Measurements from ENCODE around the gene BHMT2. TPM values are rescaled to one million over a fixed set of nuclear protein-coding genes. Genes with fewer than 3 reads are reported as not detected.

BHMT2 gene, protein sequence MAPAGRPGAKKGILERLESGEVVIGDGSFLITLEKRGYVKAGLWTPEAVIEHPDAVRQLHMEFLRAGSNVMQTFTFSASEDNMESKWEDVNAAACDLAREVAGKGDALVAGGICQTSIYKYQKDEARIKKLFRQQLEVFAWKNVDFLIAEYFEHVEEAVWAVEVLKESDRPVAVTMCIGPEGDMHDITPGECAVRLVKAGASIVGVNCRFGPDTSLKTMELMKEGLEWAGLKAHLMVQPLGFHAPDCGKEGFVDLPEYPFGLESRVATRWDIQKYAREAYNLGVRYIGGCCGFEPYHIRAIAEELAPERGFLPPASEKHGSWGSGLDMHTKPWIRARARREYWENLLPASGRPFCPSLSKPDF
- polyA plus RNA-seq (2012; ENCODE audit: insufficient read depth, insufficient read length): not detected

DNA sequence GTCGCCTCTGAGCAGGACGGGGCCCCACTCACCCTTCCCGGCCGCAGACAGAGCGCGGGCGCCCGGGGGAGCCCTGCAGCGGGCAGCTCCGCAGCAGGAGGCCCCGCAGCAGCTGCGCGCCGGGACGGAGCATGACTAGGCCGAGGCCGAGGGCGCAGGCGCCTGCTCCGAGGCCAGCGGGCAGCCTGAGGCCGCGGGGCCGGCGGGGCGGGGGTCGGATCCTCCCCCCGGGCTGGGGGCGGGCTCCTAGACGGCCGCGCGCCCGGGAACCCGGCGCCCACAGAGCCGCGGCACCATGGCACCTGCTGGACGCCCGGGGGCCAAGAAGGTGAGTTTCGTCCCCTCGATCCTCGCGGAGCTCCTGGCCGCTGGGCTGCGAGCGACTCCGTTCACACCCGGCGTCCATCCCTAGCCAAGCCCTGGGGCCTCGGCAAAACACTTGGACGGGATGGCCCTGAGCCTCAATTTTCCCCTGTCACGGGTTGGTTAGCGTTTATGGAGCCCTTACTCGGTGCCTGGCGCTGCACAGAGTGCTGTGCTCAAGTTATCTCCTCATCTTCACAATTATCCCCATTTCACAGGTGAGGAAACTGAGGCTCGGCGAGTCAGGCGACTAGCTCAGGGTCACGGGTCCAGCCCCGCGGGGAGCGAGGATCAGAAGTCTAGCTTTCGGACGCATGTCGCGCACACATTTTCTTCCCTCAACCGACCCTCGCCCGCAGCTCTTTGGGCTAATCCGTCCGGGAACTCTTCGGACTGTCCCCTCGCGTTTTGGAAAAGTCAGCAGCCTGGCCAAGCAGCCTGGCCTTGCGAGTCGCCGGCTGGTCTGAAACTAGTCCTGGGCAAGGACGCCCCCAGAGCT, at the start of gene BHMT2, which contains the start of gene DMGDH:
Gene BHMT2 (plus strand): TSS at position 280 of the 862 bp plus-strand sequence. CDS start 16 bp downstream, at position 296.
Gene DMGDH (minus strand): TSS at position 187 of the 862 bp plus-strand sequence. CDS start 54 bp downstream, at position 133.
- DNase-seq (ENCODE audit: low read depth, low spot score): no peak
- no peak within 1 kb of the TSS for H3K4me3 ChIP-seq (ENCODE audit: low read length)

DNA sequence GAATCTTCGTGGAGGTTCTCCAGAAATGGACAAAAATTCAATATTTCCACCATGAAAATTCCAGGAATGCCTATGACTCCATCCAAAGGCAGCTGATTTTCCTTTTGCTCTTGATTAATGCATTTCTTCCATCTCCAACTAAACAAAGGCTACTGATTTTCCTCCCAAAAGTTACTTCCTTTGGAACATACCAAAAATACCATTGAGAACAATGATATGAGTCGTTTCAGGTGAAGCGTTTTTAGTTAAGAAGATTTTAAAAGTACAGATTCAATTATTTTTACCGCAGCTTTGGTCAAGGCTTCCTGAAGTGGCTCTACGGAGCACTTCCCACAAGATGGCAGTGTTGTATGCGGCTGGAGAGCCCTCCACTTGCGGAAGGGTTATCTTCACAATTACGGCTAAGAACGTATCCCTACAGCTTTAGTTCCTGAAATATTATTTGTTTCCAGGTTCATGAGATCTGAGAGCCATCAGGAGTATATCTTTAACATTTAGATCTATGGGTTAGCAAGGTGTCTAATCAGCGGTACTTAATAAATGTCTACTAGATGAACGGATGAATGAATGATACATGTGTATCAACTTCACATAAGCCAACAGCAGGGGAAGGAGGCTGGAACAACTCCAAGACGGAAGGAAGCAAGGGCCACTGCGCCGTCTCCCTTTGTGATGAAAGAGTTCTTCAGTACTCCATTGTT, 48.6 kb upstream of the BHMT2 start:
- H3K4me3 ChIP-seq (ENCODE audit: low read length): no peak overlapping the region
- DNase-seq (ENCODE audit: low read depth, low spot score): peak; percentile 12

DNA sequence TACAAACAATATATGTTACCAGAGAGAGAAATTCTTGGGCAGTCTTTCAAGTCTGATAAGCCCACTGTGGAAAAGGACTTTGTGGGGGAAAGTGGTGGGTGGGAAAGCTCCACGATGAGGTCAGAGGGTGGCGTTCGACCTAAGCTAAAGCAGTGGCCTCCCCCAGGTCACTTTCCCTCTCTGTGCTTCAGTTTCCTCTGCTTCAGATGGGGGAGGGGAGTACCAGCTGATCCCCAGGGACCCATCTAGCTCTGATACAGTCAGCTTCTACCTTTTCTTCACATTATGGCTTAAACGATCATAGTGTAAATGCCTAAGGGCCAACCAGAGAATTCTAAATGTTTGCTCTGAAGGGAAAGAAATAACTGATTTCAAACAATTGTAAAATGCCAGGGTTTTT, 47.8 kb upstream of the BHMT2 start:
- DNase-seq (ENCODE audit: low read depth, low spot score): no peak
- no peak overlapping the region for H3K4me3 ChIP-seq (ENCODE audit: low read length)

DNA sequence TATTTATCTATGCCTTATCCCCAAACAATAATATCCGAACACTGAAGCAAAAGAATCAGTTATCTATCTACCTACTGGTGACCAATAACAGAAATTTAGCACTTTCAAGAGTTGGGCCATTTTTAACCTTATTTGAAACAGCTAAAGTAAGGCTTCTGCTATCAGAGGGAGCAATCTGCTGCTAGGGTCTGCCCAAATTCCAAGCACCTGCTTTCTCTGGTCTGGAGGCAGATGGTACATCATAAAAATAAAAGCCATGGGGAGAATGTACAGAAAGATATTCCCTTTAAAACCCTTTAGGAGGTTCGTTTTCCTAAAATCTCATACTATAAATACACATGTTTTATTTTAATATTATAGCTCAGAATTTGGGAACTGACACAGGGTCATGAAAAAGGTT, 46.8 kb upstream of the BHMT2 start:
- H3K4me3 ChIP-seq (ENCODE audit: low read length): no peak overlapping the region
- DNase-seq (ENCODE audit: low read depth, low spot score): no peak

DNA sequence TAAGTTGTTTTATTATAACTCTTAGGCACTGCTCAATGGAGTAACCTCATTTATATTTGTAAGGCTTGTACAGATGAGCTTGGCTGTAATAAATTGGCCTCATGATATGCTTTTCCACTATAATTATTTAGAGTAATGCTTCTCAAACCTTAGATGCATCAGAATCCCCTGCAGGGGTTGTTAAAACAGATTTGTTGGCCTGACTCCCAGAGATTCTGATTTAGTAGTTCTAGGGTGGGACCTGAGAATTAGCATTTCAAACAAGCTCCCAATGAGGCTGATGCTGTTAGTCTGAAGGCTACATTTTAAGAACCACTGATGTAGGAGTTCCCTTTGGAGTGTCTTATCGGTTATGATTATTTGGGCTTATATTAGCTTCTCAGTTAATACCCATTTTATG, 46.2 kb upstream of the BHMT2 start:
- DNase-seq (ENCODE audit: low read depth, low spot score): no peak
- no peak overlapping the region for H3K4me3 ChIP-seq (ENCODE audit: low read length)

DNA sequence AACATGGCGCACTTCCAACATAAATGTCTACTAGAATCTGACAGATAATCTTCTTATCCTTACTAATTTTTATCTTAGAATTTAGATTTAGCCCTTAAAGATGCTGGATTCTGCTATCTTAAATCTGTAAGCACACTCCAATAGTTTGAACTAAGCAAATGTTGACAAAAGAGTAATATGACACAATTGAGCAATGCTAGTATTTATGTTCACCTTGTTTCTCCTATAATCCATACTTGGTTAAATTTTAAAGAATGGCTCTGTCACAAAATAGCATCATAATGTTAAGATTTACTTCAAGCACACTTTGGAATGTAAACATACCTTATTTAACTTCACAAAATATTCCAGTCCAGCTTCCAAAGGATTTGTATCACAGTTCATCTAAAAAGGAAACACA, 45.6 kb upstream of the BHMT2 start:
- no peak for DNase-seq (ENCODE audit: low read depth, low spot score)
- no peak overlapping the region for H3K4me3 ChIP-seq (ENCODE audit: low read length)

DNA sequence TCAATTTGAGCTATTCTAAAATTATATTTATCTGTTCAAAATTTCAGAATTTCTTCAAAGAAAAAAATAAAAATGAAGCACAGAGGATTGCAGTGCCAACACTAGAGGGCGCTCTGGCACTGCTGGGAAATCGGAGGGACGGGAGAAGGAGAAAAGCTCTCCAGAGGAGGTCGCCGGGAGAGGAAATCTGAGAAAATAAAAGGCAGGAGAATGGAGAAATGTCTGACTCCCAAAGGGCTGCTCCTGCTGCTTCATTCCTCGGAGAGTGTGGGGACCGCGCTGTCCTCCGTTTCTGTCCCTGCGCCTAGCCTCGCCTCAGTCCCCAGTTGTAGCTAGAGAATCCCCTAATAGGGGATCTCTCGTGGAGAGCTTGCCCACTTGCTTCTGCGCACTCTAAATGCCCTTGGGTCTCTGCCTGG, 44.5 kb upstream of the BHMT2 start:
- DNase-seq (ENCODE audit: low read depth, low spot score): peak; percentile 32

DNA sequence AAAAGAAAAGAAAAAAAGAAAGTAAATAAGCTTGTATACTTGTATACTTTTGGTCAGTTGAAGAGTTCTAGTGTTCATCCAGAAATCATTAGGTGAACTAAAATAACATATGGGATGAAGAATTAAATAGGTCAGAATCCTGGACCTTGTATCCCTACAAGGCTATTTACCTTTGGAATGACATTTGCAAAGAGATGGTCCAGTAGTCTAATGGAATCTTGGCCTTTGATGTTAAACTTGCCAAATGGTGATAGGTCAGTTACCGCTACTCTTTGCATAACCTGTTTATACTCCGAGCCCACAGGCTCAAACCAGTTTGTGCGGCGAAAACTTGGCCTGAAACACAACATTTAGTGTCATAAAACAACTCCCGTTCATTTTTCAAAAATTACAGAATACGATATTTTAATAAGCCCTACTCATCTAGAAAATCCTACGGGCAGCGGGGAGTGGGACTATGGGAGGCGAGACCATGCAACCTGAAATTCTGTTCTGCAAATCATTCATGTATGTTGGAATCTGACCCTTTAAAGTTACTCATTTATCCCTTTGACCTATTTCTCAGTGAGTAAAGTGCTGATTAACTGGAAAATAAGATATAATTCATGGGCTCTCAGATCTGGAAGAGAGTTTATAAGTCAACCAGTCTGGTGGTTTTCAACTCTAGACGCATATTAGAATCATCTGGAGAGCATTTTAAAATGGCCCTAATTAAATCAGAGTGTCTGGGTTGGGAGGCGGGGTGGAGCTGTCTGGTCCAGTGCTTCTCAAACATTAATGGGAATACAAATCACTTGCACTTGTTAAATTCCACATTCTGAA, 38.7 kb upstream of the BHMT2 start:
- DNase-seq (ENCODE audit: low read depth, low spot score): no peak
- no peak overlapping the region for H3K4me3 ChIP-seq (ENCODE audit: low read length)

More for the DNA sequence above, 44.5 kb upstream of the BHMT2 start:
- no peak overlapping the region for H3K4me3 ChIP-seq (ENCODE audit: low read length)

DNA sequence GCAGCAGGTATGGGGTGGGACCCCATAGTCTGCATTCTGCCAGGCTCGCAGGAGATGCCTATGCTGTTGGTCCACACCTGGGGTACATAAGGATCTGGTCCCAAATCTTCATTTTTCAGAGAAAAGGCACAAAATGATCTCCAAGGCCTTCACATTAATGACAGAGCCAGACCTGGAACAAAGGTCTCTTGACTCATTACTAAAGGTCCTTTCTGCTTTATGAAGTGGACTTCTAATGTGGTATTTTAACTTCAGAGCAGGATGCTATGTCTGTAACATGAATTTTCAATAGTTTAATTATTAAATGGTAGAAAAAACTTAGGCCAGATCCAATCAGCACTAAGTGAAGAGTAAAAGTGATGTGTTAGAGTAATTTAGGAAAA, 38.1 kb upstream of the BHMT2 start:
- H3K4me3 ChIP-seq (ENCODE audit: low read length): no peak overlapping the region
- no peak for DNase-seq (ENCODE audit: low read depth, low spot score)

DNA sequence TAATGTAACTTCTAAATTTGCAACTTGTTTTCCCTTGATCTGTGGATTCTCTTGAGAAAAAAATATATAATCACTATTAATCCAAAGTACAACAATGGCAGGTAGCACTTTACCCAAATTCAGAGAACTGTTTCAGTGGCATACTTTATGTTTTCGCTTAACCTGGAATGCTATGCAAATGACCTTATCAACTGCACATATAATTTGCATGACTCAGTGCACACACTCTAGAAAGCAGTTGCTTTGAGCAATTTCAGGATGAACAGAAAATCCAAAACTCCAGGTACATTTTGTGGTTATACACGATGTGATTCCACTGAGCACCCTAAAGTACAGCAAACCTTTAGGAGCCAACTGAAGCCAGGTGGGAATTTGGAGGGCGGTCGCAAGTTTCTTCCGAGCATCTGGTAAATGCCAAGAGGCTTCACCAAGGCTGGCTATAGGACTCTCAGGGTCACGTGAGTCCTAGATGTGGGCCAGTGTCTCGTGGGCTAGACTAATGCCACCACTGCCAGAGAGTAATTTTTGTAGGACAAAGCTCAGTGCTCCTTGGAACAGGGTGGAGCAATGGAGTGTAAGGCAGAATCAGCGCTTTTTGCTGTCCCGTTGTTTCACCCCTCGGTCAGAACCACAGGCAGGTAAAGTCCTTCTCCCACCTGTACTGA, 37.4 kb upstream of the BHMT2 start:
- no peak for DNase-seq (ENCODE audit: low read depth, low spot score)
- H3K4me3 ChIP-seq (ENCODE audit: low read length): no peak overlapping the region

DNA sequence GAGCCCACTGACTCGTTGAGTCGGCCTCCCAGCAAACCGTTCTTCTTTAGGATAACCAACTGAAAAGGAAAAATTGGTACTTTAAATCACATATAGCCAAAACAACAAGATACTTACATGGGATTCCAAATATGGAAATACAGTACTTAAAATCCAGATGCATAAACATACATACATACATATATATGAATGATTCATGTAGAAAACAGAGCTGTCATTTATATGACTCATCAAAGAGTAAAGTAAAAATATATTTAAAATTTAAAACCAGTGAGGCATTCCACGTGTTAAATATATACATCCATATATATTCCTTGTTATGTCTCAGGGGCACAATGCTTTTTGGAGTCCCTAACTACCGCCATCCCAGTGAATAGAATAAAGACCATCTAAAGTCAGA, 36.8 kb upstream of the BHMT2 start:
- no peak for DNase-seq (ENCODE audit: low read depth, low spot score)
- no peak overlapping the region for H3K4me3 ChIP-seq (ENCODE audit: low read length)

DNA sequence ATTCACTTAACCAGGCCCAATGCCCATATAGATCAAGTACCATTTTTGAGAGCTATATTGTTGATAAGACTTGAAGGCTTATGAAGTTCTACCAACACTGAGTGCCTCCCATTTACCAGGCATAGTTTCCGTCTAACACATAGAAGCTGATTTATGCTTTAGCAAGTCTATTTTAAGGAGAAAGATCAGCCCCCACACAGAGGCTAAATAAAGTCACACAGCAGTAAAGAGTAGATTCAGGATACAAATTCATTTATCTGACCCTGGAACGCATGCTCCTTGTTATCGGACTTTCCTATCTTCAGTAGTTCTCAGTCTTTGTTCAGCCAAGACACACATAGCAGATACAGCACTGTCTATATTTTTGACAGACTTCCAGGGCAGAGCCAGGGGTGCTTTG, 34.3 kb upstream of the BHMT2 start:
- DNase-seq (ENCODE audit: low read depth, low spot score): no peak
- H3K4me3 ChIP-seq (ENCODE audit: low read length): no peak overlapping the region

DNA sequence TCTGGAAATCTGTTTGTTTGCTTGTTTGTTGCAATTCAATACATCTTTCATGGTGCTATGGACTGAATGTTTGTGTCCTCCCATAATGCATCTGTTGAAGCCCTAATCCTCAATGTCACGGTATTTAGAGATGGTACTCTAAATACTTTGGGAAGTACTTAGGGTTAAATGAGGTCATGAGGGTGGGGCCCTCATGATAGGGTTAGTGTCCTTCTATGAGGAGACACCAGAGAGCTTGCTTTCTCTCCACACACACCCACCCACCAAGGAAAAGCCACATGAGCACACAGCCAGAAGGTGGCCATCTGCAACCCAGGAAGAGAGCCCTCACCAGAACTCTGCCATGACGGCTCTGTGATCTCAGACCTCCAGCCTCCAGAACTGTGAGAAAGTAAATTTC, 32.8 kb upstream of the BHMT2 start:
- no peak overlapping the region for H3K4me3 ChIP-seq (ENCODE audit: low read length)
- no peak for DNase-seq (ENCODE audit: low read depth, low spot score)

DNA sequence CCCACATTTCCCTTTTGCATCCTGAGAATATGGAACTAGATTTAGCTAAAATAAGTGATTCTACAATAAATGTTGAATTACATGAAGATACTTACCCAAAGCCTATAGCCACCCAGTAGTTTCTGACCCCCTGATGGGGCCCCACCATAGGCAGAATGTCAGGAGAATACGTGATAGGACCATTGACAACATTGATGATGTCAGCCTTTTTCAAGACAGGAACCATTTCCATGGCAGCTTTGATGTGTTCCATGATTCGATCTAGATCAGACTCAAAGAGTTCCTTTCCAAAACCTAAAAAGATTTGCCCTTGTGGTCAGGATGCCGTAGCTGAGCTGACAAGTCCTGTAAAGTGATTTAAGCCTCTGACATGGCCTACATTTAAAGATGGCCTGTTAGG, 27.4 kb upstream of the BHMT2 start:
- DNase-seq (ENCODE audit: low read depth, low spot score): no peak
- H3K4me3 ChIP-seq (ENCODE audit: low read length): no peak overlapping the region

DNA sequence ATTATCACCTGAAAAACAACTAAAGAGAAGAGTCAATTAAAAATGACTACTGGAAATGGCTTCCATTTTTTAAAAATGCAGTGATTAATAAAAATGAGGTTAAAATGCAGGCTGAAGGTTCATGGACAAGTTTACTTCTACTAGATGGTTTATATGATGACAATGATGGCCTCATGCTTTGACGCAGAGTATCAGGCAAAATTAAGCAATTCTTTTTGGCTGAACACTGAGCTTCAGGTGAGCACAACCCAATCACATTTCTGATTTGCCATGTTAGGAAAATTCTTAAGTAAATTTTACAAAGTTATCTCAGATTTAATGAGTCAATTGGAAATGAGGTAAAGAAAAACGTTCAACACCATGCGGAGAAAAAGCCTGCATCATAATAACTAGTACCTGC, 22.4 kb upstream of the BHMT2 start:
- DNase-seq (ENCODE audit: low read depth, low spot score): no peak
- no peak overlapping the region for H3K4me3 ChIP-seq (ENCODE audit: low read length)

DNA sequence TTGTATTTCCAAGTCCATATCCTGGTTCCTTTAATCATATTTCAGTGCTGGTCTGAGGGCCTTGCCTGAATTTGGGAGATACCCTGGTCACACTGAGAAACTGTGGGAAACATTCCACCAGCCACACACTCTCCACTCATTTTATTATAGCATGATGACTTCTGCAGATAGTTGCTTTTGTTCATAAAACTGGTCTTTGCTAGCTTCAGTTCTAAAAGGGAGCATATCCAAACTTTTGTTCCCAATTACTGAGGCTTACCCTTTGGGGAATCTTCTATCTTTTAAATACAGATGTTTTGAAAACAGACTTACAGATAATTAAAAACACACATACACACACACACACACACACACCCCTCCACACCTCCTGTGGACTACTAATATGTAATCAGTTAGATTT, 21.1 kb upstream of the BHMT2 start:
- no peak overlapping the region for H3K4me3 ChIP-seq (ENCODE audit: low read length)

DNA sequence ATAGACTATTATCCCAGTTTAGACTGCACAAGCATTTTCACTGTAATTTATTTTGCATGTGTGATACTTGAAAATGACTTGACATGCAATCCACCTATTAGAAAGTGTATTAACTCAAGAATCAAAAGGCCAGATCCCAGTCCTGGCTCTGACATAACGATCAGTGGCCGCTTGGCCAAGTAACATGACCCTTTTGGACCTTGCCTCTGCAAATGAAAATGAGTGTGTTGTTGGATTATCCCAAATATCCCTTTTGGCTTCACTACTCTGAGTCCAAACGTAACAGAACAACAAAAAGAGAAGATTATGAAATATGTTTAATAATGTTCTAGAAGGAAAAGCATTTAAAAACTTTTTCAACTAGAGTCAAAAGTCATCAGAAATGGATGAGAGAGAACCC, 19.1 kb upstream of the BHMT2 start:
- no peak overlapping the region for H3K4me3 ChIP-seq (ENCODE audit: low read length)
- no peak for DNase-seq (ENCODE audit: low read depth, low spot score)

More for the DNA sequence above, 21.1 kb upstream of the BHMT2 start:
- no peak for DNase-seq (ENCODE audit: low read depth, low spot score)

DNA sequence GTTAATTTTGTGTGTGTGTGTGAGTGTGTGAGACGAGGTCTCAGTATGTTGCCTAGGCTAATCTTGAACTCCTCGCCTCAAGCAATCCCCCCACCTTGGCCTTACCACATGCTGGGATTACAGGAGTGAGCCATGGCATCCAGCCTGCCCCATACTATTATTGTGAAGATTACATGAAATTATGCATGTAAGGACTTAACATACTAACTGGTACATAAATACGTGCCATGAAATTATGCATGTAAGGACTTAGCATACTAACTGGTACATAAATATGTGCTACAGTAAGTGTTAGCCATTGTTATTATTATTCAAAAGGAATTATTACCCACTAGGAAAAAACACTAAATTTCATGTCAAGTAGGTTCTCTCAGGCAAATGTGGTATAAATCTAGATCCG, 16.2 kb upstream of the BHMT2 start:
- no peak for DNase-seq (ENCODE audit: low read depth, low spot score)
- no peak overlapping the region for H3K4me3 ChIP-seq (ENCODE audit: low read length)
